Sciatic nerve (tissue), 2 donors: ENCODE data around the gene SPATA13. TPM values are rescaled to one million over a fixed set of nuclear protein-coding genes. Genes with fewer than 3 reads are reported as not detected.
A peak's percentile ranks its signal among the peaks of the same experiment; 100 is the strongest.
"Not testable (repeated sequence)": the region's sequence is repeated elsewhere in the genome, so short reads cannot be mapped to it uniquely, and the experiment has no call there.

Source experiments
- ATAC-seq: fragments of 200-7000 bp; cut with Tn5 transposase; one replicate; pipeline ENCODE4 v1.9.1; 2020; ENCODE audit warnings: mild to moderate bottlenecking, moderate library complexity
- DNase-seq: peaks from one replicate; pipeline ENCODE4 v3.0.0-alpha.2; 2020; ENCODE audit warnings: low spot score
- intact Hi-C: fragments of 100-400 bp; cut with DNase I; formaldehyde crosslinking; loops from one replicate; pipeline ENCODE4 v1.14.2; 2022
- total RNA-seq: library from RNA; stranded (reverse); fragmentation: NEBNext Ultra II Directional; extraction: Animal tissue kit (Norgen Biotek cat#: 25700); gene quantifications from one replicate; pipeline ENCODE4 v1.2.1, GENCODE V29; 2021
- donor health status: DM: no; HTN: no; CAD: no.
- donor health status: DM: no; HTN: no; CAD: no.

SPATA13 gene
- 49.8 TPM for total RNA-seq

- ATAC-seq (peak; percentile 99), DNase-seq (peak; percentile 97)
- intact Hi-C loops = loop anchor here (10.0 kb wide), 1 partner anchor 116 kb away; no protein-coding TSS in a partner anchor
Measured at GRCh38 chr13:24160458-24161009, at the start of gene SPATA13. Gene SPATA13, plus strand, starts transcription at chr13:24160720. Its CDS starts 62,210 bp downstream, at chr13:24222930.

GRCh38 chr13:24112791-24113190, 47.7 kb upstream of the SPATA13 start:
- ATAC-seq (no peak), DNase-seq (no peak)

GRCh38 chr13:24115671-24116070, 44.8 kb upstream of the SPATA13 start:
- intact Hi-C loops = no loop called here
- DNase-seq (no peak), ATAC-seq (no peak)

More at GRCh38 chr13:24112791-24113190, 47.7 kb upstream of the SPATA13 start:
- intact Hi-C loops = no loop called here

- intact Hi-C loops = no loop called here
- ATAC-seq (no peak), DNase-seq (no peak)
Measured at GRCh38 chr13:24116131-24116530, 44.4 kb upstream of the SPATA13 start.

- intact Hi-C loops = no loop called here
- no peak for DNase-seq
- ATAC-seq = no peak
Measured at GRCh38 chr13:24118576-24118975, 41.9 kb upstream of the SPATA13 start.

- ATAC-seq = no peak
- intact Hi-C loops = no loop called here
- DNase-seq = no peak
Measured at GRCh38 chr13:24119626-24120508, 40.7 kb upstream of the SPATA13 start.

- intact Hi-C loops, DNase-seq, ATAC-seq: not testable (repeated sequence)
Measured at GRCh38 chr13:24122045-24122444, 38.5 kb upstream of the SPATA13 start.

GRCh38 chr13:24122569-24122968, 38.0 kb upstream of the SPATA13 start:
- DNase-seq (no peak), ATAC-seq (no peak)
- intact Hi-C loops = no loop called here

GRCh38 chr13:24123761-24124160, 36.8 kb upstream of the SPATA13 start:
- ATAC-seq (no peak), DNase-seq (no peak)
- intact Hi-C loops = no loop called here

- intact Hi-C loops = no loop called here
- DNase-seq = no peak
- no peak for ATAC-seq
Measured at GRCh38 chr13:24124789-24125476, 35.6 kb upstream of the SPATA13 start.

GRCh38 chr13:24127116-24127631, 33.3 kb upstream of the SPATA13 start:
- DNase-seq (no peak), ATAC-seq (no peak)
- intact Hi-C loops = no loop called here

- intact Hi-C loops = no loop called here
- no peak for ATAC-seq
- DNase-seq = no peak
Measured at GRCh38 chr13:24128112-24128511, 32.4 kb upstream of the SPATA13 start.

GRCh38 chr13:24128962-24129361, 31.6 kb upstream of the SPATA13 start:
- intact Hi-C loops = no loop called here
- no peak for DNase-seq
- no peak for ATAC-seq

- DNase-seq (no peak), ATAC-seq (no peak)
- intact Hi-C loops = no loop called here
Measured at GRCh38 chr13:24129914-24130774, 30.4 kb upstream of the SPATA13 start.

GRCh38 chr13:24131749-24132148, 28.8 kb upstream of the SPATA13 start:
- intact Hi-C loops = no loop called here
- ATAC-seq = no peak
- DNase-seq = no peak

GRCh38 chr13:24133021-24133795, 27.3 kb upstream of the SPATA13 start:
- ATAC-seq = no peak
- intact Hi-C loops = no loop called here
- no peak for DNase-seq

GRCh38 chr13:24134231-24134630, 26.3 kb upstream of the SPATA13 start:
- intact Hi-C loops = no loop called here
- ATAC-seq (no peak), DNase-seq (no peak)

GRCh38 chr13:24134757-24135156, 25.8 kb upstream of the SPATA13 start:
- no peak for DNase-seq
- no peak for ATAC-seq

More at GRCh38 chr13:24134757-24135156, 25.8 kb upstream of the SPATA13 start:
- intact Hi-C loops = no loop called here
